ENCODE data around the gene CMPK1.
"Not testable (repeated sequence)": the region's sequence is repeated elsewhere in the genome, so short reads cannot be mapped to it uniquely, and the experiment has no call there.

The CMPK1 gene

GRCh38 chr1:47338249-47339077 is 4.9 kb downstream of the CMPK1 start:
- no peak for DNase-seq

GRCh38 chr1:47340227-47340626 is 6.6 kb downstream of the CMPK1 start:
- DNase-seq: no peak

- DNase-seq: not testable (repeated sequence)
Measured at GRCh38 chr1:47346979-47347378, 13.4 kb downstream of the CMPK1 start.

GRCh38 chr1:47347735-47348134 is 14.1 kb downstream of the CMPK1 start:
- no peak for DNase-seq

- no peak for DNase-seq
Measured at GRCh38 chr1:47348246-47348645, 14.7 kb downstream of the CMPK1 start.

- no peak for DNase-seq
Measured at GRCh38 chr1:47351305-47351704, 17.7 kb downstream of the CMPK1 start.

- DNase-seq: no peak
Measured at GRCh38 chr1:47361380-47361779, 27.8 kb downstream of the CMPK1 start.

GRCh38 chr1:47362828-47363227 is 29.2 kb downstream of the CMPK1 start:
- no peak for DNase-seq

- DNase-seq: no peak
Measured at GRCh38 chr1:47367651-47368050, 34.1 kb downstream of the CMPK1 start.

GRCh38 chr1:47371016-47371517 is 37.5 kb downstream of the CMPK1 start:
- DNase-seq: no peak

- no peak for DNase-seq
Measured at GRCh38 chr1:47374501-47374900, 40.9 kb downstream of the CMPK1 start.

GRCh38 chr1:47378147-47378546 is 44.6 kb downstream of the CMPK1 start:
- DNase-seq: no peak

GRCh38 chr1:47380699-47381098 is 47.1 kb downstream of the CMPK1 start:
- DNase-seq: no peak

- DNase-seq: no peak
Measured at GRCh38 chr1:47382399-47382983, 48.9 kb downstream of the CMPK1 start.

- no peak for DNase-seq
Measured at GRCh38 chr1:47384083-47384482, 50.5 kb downstream of the CMPK1 start.

- no peak for DNase-seq
Measured at GRCh38 chr1:47385020-47385419, 51.4 kb downstream of the CMPK1 start.

GRCh38 chr1:47386268-47386667 is 52.7 kb downstream of the CMPK1 start:
- no peak for DNase-seq

- no peak for DNase-seq
Measured at GRCh38 chr1:47388030-47388890, 54.7 kb downstream of the CMPK1 start.

- peak; percentile 26 for DNase-seq
Measured at GRCh38 chr1:47388891-47389238, 55.3 kb downstream of the CMPK1 start.

- DNase-seq: no peak
Measured at GRCh38 chr1:47389731-47390130, 56.1 kb downstream of the CMPK1 start.

GRCh38 chr1:47390843-47391242 is 57.3 kb downstream of the CMPK1 start:
- no peak for DNase-seq

- no peak for DNase-seq
Measured at GRCh38 chr1:47393141-47393540, 59.6 kb downstream of the CMPK1 start.

- DNase-seq: no peak
Measured at GRCh38 chr1:47395433-47395832, 61.8 kb downstream of the CMPK1 start.

Data from NCI-H1105 (cell line).